DND-41 (cell line): Measurements from ENCODE around the gene CCDC110.

Experiments
- EZH2 ChIP-seq: IDR thresholded peaks from 3 replicates; pipeline ENCODE4 v1.6.1; 2012; ENCODE audit warnings: borderline replicate concordance, low read depth, mild to moderate bottlenecking, moderate library complexity, low read length, inconsistent platforms; ENCODE audit not compliant: severe bottlenecking
- TF ChIP-seq, protein P1 (sequence below): IDR thresholded peaks from 2 replicates; pipeline ENCODE4 v1.5.1; 2012; ENCODE audit warnings: borderline replicate concordance, low read length, moderate library complexity, mild to moderate bottlenecking; ENCODE audit not compliant: poor library complexity, severe bottlenecking; ENCODE audit errors: extremely low read depth

DNA sequence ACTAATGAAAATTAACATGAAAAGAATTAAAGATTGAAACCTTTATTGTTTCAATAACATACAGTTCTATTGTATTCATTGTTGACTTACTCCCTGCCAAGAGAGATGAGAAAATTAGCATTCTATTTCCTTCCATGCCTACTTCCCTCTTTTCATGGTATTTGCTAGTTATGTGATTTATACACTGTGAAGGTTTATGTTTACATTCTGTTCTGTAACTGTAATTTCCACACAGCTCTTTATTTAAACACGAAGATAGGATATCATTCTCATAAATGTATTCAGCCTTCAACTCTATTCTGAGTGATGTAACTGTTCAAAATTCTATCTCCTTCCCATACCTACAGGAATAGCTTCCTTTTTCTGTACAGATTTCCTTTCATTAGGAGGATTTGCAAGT is 6.6 kb downstream of the CCDC110 start:
- TF ChIP-seq, protein P1, sequence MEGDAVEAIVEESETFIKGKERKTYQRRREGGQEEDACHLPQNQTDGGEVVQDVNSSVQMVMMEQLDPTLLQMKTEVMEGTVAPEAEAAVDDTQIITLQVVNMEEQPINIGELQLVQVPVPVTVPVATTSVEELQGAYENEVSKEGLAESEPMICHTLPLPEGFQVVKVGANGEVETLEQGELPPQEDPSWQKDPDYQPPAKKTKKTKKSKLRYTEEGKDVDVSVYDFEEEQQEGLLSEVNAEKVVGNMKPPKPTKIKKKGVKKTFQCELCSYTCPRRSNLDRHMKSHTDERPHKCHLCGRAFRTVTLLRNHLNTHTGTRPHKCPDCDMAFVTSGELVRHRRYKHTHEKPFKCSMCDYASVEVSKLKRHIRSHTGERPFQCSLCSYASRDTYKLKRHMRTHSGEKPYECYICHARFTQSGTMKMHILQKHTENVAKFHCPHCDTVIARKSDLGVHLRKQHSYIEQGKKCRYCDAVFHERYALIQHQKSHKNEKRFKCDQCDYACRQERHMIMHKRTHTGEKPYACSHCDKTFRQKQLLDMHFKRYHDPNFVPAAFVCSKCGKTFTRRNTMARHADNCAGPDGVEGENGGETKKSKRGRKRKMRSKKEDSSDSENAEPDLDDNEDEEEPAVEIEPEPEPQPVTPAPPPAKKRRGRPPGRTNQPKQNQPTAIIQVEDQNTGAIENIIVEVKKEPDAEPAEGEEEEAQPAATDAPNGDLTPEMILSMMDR: no peak
- no peak for TF ChIP-seq EZH2
